ENCODE results near the gene RASSF4.

DNA sequence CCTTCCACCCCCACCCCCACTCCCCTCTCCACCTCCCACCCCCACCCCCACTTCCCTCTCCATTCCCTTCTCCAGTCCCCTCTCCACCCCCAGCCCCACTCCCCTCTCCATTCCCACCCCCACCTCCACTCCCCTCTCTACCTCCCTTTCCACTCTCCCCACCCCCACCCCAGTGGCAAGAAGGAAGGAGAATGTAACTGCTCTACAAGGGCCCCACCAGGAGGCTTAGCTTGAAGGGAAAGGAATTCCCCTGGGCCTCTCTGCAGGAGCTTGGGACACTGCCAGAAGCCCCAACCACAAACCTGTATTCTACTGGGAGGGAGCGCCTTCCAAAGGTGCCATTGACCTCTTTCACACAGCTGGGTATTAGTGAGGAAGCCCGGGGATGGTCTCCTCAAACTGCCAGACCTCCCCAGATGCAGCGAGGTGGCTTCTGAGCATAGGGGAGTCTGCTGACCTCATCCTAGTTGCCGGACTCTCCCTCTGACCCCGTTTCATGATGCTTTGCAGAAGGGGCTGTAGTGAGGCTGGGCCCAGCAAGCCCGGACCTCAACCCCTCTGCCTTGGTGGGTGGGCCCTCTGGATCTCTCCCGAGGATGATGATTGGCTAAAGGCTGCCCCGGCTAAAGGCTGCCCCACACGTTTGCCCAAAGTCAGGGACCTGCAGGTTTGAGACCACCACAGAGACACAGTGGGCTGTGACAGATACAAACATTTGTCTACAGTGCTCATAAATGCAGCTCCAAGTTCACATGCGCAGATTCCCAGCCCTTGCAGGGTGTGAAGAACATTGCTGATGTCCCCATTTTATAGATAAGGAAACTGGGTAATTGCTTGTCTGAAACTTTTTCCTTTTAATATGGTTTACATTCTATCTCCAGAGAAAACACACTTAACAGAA, 16.1 kb downstream of the RASSF4 start:
- TF ChIP-seq GATA3 (IDR thresholded peaks at IDR 0.05; ENCODE audit: low read depth, low read length) (no peak), GATA2 (IDR thresholded peaks at IDR 0.05; ENCODE audit: low read depth, low read length) (no peak)

Measured in SH-SY5Y (cell line).